Nephron (organoid): ENCODE results near the gene RBM8A.

Experiments
- H3K27ac Mint-ChIP-seq, 3 experiments: 2 replicates each; pipeline ENCODE4 v1.8.0; 2020; ENCODE audit warnings: mixed read lengths in 3 of 3, mild to moderate bottlenecking in 2 of 3, moderate library complexity in 1 of 3
- H3K27me3 Mint-ChIP-seq: 2 replicates; pipeline ENCODE4 v1.8.0; 2021; ENCODE audit warnings: low read depth, mild to moderate bottlenecking, moderate library complexity, mixed read lengths
- H3K36me3 Mint-ChIP-seq: 2 replicates; pipeline ENCODE4 v1.8.0; 2020; ENCODE audit warnings: low read depth, mixed read lengths
- H3K4me1 Mint-ChIP-seq: 2 replicates; pipeline ENCODE4 v1.8.0; 2020; ENCODE audit warnings: mixed read lengths
- H3K4me3 Mint-ChIP-seq, 3 experiments: 2 replicates each; pipeline ENCODE4 v1.8.0; 2020; ENCODE audit warnings: mild to moderate bottlenecking in 3 of 3, mixed read lengths in 3 of 3, moderate library complexity in 2 of 3
- H3K9me3 Mint-ChIP-seq: 2 replicates; pipeline ENCODE4 v1.8.0; 2020; ENCODE audit warnings: mixed read lengths
- TF ChIP-seq, protein P1 (sequence below), 3 experiments: fragments of 200-600 bp; sonication (generic); IDR thresholded peaks; one replicate each; pipeline ENCODE4 v1.5.0; 2021; ENCODE audit warnings: antibody characterized with exemption in 3 of 3; ENCODE audit not compliant: unreplicated experiment in 3 of 3

RBM8A gene

DNA sequence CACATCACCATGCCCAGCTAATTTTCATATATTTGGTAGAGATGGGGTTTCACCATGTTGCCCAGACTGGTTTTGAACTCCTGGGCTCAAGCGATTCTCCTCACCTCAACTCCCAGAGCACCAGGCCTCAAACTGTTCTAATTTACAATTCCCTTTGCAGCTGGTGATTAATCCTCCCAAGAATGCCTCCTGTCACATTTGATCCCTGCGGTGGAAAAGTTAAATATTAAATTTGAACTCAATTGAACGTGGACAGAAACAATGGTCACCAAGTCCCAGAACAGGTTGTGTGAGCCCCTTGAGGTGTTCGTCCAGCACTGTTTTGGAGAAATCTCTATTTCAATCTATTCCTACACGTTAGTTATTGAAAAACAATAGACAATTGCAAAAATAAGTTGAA, 39.7 kb downstream of the RBM8A start:
- H3K9me3 Mint-ChIP-seq = no peaks in the 10 kb centered on the region
- TF ChIP-seq, protein P1, sequence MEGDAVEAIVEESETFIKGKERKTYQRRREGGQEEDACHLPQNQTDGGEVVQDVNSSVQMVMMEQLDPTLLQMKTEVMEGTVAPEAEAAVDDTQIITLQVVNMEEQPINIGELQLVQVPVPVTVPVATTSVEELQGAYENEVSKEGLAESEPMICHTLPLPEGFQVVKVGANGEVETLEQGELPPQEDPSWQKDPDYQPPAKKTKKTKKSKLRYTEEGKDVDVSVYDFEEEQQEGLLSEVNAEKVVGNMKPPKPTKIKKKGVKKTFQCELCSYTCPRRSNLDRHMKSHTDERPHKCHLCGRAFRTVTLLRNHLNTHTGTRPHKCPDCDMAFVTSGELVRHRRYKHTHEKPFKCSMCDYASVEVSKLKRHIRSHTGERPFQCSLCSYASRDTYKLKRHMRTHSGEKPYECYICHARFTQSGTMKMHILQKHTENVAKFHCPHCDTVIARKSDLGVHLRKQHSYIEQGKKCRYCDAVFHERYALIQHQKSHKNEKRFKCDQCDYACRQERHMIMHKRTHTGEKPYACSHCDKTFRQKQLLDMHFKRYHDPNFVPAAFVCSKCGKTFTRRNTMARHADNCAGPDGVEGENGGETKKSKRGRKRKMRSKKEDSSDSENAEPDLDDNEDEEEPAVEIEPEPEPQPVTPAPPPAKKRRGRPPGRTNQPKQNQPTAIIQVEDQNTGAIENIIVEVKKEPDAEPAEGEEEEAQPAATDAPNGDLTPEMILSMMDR (IDR thresholded peaks at IDR 0.05; ENCODE audit: unreplicated experiment in 3 of 3) = no peak
- peaks cover 33% of the 10 kb centered on the region for H3K27me3 Mint-ChIP-seq
- peak overlapping the region; percentile 75 to 94 (median 83) for H3K27ac Mint-ChIP-seq
- peaks cover 49% of the 10 kb centered on the region for H3K4me1 Mint-ChIP-seq
- no peaks in the 10 kb centered on the region for H3K36me3 Mint-ChIP-seq
- H3K4me3 Mint-ChIP-seq = peak overlapping the region; percentile 41 to 65 (median 53)

DNA sequence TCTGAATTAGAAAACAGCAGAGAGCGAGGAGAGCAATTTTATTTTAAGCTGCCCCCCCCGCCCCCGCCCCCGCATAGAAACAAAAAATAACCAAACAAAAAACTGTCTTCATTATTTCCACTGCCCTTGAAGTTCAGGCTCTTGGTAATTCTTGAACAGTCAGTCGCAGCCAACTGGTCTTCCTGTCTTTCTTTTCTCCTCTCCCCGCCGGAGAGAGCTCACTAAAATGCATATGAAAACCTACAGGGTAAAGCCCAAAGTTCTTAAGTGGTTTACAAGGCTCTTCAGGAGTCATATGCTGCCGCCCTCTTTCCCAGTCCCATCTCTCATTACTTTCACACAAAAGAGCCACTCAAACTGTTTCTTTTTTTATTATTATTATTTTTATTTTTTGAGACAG, 40.5 kb downstream of the RBM8A start:
- H3K4me3 Mint-ChIP-seq = peak overlapping the region; percentile 76 to 87 (median 78)
- H3K36me3 Mint-ChIP-seq = no peaks in the 10 kb centered on the region
- H3K9me3 Mint-ChIP-seq = no peaks in the 10 kb centered on the region
- H3K27ac Mint-ChIP-seq = peak overlapping the region; percentile 40 to 84 (median 57)
- peaks cover 38% of the 10 kb centered on the region for H3K27me3 Mint-ChIP-seq
- TF ChIP-seq, protein P1 (IDR thresholded peaks at IDR 0.05; ENCODE audit: unreplicated experiment in 3 of 3) = no peak
- peaks cover 42% of the 10 kb centered on the region for H3K4me1 Mint-ChIP-seq

DNA sequence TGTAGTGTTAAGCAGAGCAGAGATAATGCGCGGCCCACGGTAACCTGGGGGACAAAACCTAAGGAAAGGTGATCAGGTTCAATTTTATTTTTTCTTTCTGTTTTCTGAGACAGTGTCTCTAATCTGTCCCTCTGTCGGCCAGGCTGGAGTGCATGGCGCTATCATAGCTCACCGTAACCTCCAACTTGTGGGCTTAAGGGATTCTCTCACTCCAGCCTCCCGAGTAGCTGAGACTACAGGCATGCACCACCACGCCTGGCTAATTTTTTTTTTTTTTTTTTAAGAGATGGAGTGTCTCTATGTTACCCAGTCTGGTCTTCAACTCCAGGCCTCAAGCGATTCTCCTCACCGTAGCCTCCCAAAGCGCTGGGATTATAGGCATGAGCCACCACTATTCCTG, 40.9 kb downstream of the RBM8A start:
- Mint-ChIP-seq H3K27me3 (peaks cover 38% of the 10 kb centered on the region), H3K4me3 (peak overlapping the region; percentile 76 to 87 (median 78)), H3K27ac (peak overlapping the region in 2 of 3 experiments; percentile 57 to 84), H3K4me1 (peaks cover 38% of the 10 kb centered on the region), H3K9me3 (no peaks in the 10 kb centered on the region), H3K36me3 (no peaks in the 10 kb centered on the region)
- TF ChIP-seq, protein P1 (IDR thresholded peaks at IDR 0.05; ENCODE audit: unreplicated experiment in 3 of 3) = no peak

DNA sequence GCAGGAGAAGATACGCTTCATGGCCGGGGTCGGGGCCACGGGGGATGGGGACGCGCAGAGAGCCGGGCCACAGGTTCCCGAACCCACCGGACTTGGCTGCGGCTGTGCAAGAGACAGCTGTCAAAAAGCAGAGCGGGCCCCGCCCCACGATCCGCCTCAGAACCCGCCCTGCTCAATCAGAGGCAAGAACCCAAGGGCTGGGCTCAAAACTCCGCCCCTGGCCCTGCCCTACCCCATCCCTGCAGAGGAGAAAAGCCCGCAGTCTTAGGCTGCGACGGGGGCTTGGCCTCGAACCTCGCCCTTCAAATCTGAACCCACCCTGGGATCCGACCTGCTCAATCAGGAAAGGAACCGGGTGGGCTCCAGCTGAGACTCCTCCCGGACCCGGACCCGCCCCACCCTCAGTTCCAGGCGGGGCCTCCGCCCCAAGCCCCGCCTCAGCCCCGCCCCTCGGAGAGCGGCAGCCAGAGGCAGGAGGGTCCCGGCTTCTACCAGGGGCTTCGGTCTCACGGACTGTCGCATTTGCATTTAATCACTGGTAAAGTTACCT, 41.5 kb downstream of the RBM8A start, which contains the start of gene ANKRD35:
ANKRD35 (minus strand) TSS at position 129 of the 550 bp plus-strand sequence; CDS start at position 21, 108 bp downstream.
- TF ChIP-seq, protein P1 (IDR thresholded peaks at IDR 0.05; ENCODE audit: unreplicated experiment in 3 of 3) = no peak
- peaks cover 33% of the 10 kb centered on the region for H3K4me1 Mint-ChIP-seq
- no peaks in the 10 kb centered on the region for H3K9me3 Mint-ChIP-seq
- peaks cover 38% of the 10 kb centered on the region for H3K27me3 Mint-ChIP-seq
- peak within 1 kb of the TSS in 2 of 3 experiments; percentile 57 to 84 for H3K27ac Mint-ChIP-seq
- peak within 1 kb of the TSS; percentile 76 to 87 (median 78) for H3K4me3 Mint-ChIP-seq
- no peaks in the 10 kb centered on the region for H3K36me3 Mint-ChIP-seq

DNA sequence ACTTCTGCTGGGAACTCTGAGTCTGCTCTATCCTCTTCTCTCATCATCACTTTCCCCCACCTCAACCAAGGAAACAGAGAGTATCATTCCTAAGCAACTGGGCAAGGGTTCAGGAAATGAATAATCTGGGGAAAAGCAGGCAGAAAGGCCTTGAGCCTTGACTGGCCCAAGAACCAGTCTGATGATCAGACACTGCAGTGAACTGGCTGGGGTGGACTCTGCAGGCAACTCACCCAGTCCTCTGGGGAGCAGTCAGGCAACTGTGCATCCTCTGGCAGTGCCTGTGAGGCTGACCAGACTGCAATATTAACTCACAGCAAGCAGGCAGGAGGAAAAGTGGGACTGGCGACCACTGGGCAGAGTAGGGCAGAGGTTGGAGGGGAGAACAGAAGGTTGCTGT, 42.6 kb downstream of the RBM8A start:
- TF ChIP-seq, protein P1 (IDR thresholded peaks at IDR 0.05; ENCODE audit: unreplicated experiment in 3 of 3) = no peak
- peak overlapping the region; percentile 76 to 87 (median 78) for H3K4me3 Mint-ChIP-seq
- H3K4me1 Mint-ChIP-seq = peaks cover 35% of the 10 kb centered on the region
- peaks cover 38% of the 10 kb centered on the region for H3K27me3 Mint-ChIP-seq
- H3K27ac Mint-ChIP-seq = no peak overlapping the region
- no peaks in the 10 kb centered on the region for H3K9me3 Mint-ChIP-seq
- no peaks in the 10 kb centered on the region for H3K36me3 Mint-ChIP-seq

DNA sequence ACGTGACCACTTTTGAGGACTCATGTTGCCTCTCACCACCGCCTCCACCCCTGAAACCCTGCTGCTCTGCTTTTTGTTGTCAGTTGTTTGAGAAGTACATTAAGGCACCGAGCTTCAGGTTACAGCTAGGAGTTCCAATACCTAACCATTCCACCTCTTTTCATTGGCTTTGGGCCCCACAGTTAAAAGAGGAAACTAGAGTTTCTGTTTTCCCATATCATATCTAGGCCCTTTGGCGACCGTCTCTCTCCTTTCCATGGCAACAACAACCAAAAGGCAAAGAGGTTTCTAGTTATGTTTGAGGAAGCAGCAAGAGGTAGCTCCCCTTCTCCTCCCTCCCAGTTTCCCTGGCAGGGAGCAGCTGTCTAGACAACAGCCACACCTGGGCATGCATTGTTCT, 47.5 kb downstream of the RBM8A start:
- Mint-ChIP-seq H3K9me3 (no peaks in the 10 kb centered on the region), H3K4me3 (no peak overlapping the region), H3K27me3 (peaks cover 29% of the 10 kb centered on the region), H3K36me3 (no peaks in the 10 kb centered on the region), H3K27ac (peak overlapping the region in 1 of 3 experiments; percentile 21), H3K4me1 (peaks cover 6% of the 10 kb centered on the region)
- TF ChIP-seq, protein P1 (IDR thresholded peaks at IDR 0.05; ENCODE audit: unreplicated experiment in 3 of 3) = no peak
